Astrocyte of the cerebellum (primary cell): Measurements from ENCODE around the gene KCNMA1.

ENCODE experiments used
- DNase-seq: peaks from one replicate; pipeline ENCODE4 v3.0.0-alpha.2; 2011; ENCODE audit warnings: low read depth
- H3K4me3 ChIP-seq: 2 replicates; pipeline ENCODE4 v1.5.1; 2011; ENCODE audit warnings: mild to moderate bottlenecking, low read depth, low read length, moderate library complexity
- CTCF ChIP-seq: IDR thresholded peaks from 2 replicates; pipeline ENCODE4 v1.5.1; 2012; ENCODE audit warnings: low read length, low read depth, moderate library complexity, mild to moderate bottlenecking; ENCODE audit errors: missing control alignments
- in situ Hi-C: cut with HindIII; loops from 2 replicates; pipeline ENCODE4 v1.10.0; 2017; ENCODE audit warnings: low sequenced_read_pairs

Gene KCNMA1

GRCh38 chr10:76911184-76911583 lies 726.4 kb downstream of the KCNMA1 start:
- no peak for TF ChIP-seq CTCF
- in situ Hi-C loops, result no loop called here
- H3K4me3 ChIP-seq, result no peak overlapping the region
- DNase-seq, result no peak

GRCh38 chr10:76910184-76910962 lies 727.2 kb downstream of the KCNMA1 start:
- DNase-seq, result no peak
- in situ Hi-C loops, result no loop called here
- no peak overlapping the region for H3K4me3 ChIP-seq
- no peak for TF ChIP-seq CTCF

GRCh38 chr10:76906256-76906655 lies 731.4 kb downstream of the KCNMA1 start:
- TF ChIP-seq CTCF, result no peak
- H3K4me3 ChIP-seq, result no peak overlapping the region
- in situ Hi-C loops, result loop anchor here (10.0 kb wide), 1 partner anchor 971 kb away; no protein-coding TSS in a partner anchor
- no peak for DNase-seq

GRCh38 chr10:76905251-76905650 lies 732.4 kb downstream of the KCNMA1 start:
- no peak for DNase-seq
- no peak for TF ChIP-seq CTCF

GRCh38 chr10:76903387-76903945 lies 734.1 kb downstream of the KCNMA1 start:
- in situ Hi-C loops, result loop anchor here (10.0 kb wide), 1 partner anchor 969 kb away; no protein-coding TSS in a partner anchor
- no peak overlapping the region for H3K4me3 ChIP-seq
- DNase-seq, result no peak
- no peak for TF ChIP-seq CTCF

More at GRCh38 chr10:76905251-76905650, 732.4 kb downstream of the KCNMA1 start:
- H3K4me3 ChIP-seq, result no peak overlapping the region
- in situ Hi-C loops, result loop anchor here (10.0 kb wide), 1 partner anchor 970 kb away; no protein-coding TSS in a partner anchor

GRCh38 chr10:76902949-76903348 lies 734.7 kb downstream of the KCNMA1 start:
- DNase-seq, result no peak
- TF ChIP-seq CTCF, result peak; percentile 25
- in situ Hi-C loops, result loop anchor here (10.0 kb wide), 1 partner anchor 968 kb away; no protein-coding TSS in a partner anchor
- no peak overlapping the region for H3K4me3 ChIP-seq
